Fibroblast of lung (primary cell): ENCODE measurements around the gene SKIC8. TPM values are rescaled to one million over a fixed set of nuclear protein-coding genes. Genes with fewer than 3 reads are reported as not detected.
A peak's percentile ranks its signal among the peaks of the same experiment; 100 is the strongest.

Experiments
- DNase-seq, 2 donors: peaks; one replicate each; pipeline versions ENCODE4 v3.0.0 to v3.0.0-alpha.2; 2010; ENCODE audit warnings: low read depth in 2 of 2
- H2AFZ ChIP-seq: 2 replicates; pipeline ENCODE4 v1.5.1; 2012; ENCODE audit warnings: low read length, control low read depth, inconsistent platforms
- H3K27ac ChIP-seq: 2 replicates; pipeline ENCODE4 v1.5.1; 2011; ENCODE audit warnings: low read length, control low read depth; ENCODE audit not compliant: insufficient read depth
- H3K27me3 ChIP-seq: 2 replicates; pipeline ENCODE4 v1.5.1; 2011; ENCODE audit warnings: mild to moderate bottlenecking, low read length; ENCODE audit not compliant: control insufficient read depth, insufficient read depth
- H3K36me3 ChIP-seq: 2 replicates; pipeline ENCODE4 v1.5.1; 2011; ENCODE audit warnings: low read length; ENCODE audit not compliant: control insufficient read depth, insufficient read depth
- H3K4me1 ChIP-seq: 2 replicates; pipeline ENCODE4 v1.5.1; 2011; ENCODE audit warnings: low read length; ENCODE audit not compliant: control insufficient read depth, insufficient read depth; ENCODE audit errors: extremely low read depth
- H3K4me2 ChIP-seq: 2 replicates; pipeline ENCODE4 v1.5.1; 2011; ENCODE audit warnings: low read length, control low read depth; ENCODE audit not compliant: insufficient read depth; ENCODE audit errors: extremely low read depth
- H3K4me3 ChIP-seq, 4 experiments: fragments of 200-600 bp in 1 of 4; sonication (generic) in 1 of 4; replicated peaks in 1 of 4; 2 replicates each; pipeline ENCODE4 v1.5.1; 2011 to 2016; ENCODE audit warnings: low read length in 4 of 4, low read depth in 3 of 4, mild to moderate bottlenecking in 3 of 4, control low read depth in 2 of 4, inconsistent platforms in 1 of 4, mixed read lengths in 1 of 4; ENCODE audit not compliant: insufficient read depth in 1 of 4; ENCODE audit errors: control extremely low read depth in 1 of 4
- H3K79me2 ChIP-seq: 2 replicates; pipeline ENCODE4 v1.5.1; 2012; ENCODE audit warnings: mild to moderate bottlenecking, low read length, inconsistent platforms; ENCODE audit not compliant: control insufficient read depth, insufficient read depth
- H3K9ac ChIP-seq: 2 replicates; pipeline ENCODE4 v1.5.1; 2011; ENCODE audit warnings: mild to moderate bottlenecking, low read length, control low read depth; ENCODE audit not compliant: insufficient read depth
- H3K9me3 ChIP-seq: 2 replicates; pipeline ENCODE4 v1.5.1; 2012; ENCODE audit warnings: low read depth, low read length; ENCODE audit not compliant: control insufficient read depth, insufficient read depth
- H4K20me1 ChIP-seq: 2 replicates; pipeline ENCODE4 v1.5.1; 2011; ENCODE audit warnings: low read length; ENCODE audit not compliant: control insufficient read depth, insufficient read depth; ENCODE audit errors: extremely low read depth
- CTCF ChIP-seq, 2 donors: IDR thresholded peaks in 1 of 2; conservative IDR thresholded peaks in 1 of 2; 1 replicate in 1 of 2; 2 replicates in 1 of 2; pipeline ENCODE4 v1.5.1; 2011 to 2012; ENCODE audit warnings: low read length in 2 of 2, control low read depth in 1 of 2, inconsistent platforms in 1 of 2, low read depth in 1 of 2, mild to moderate bottlenecking in 1 of 2
- EZH2 ChIP-seq: IDR thresholded peaks from 2 replicates; pipeline ENCODE4 v1.5.1; 2012; ENCODE audit warnings: low read length, control low read depth, mild to moderate bottlenecking; ENCODE audit errors: missing control alignments
- polyA plus RNA-seq, 2 donors: library from polyadenylated mRNA; depleted of rRNA in 1 of 2; stranded (reverse) in 1 of 2; unstranded in 1 of 2; fragments of >200 nt; gene quantifications; 2 replicates each; pipeline ENCODE4 v1.2.1, GENCODE V29; 2011 to 2012; ENCODE audit warnings: missing spikeins in 1 of 2
- total RNA-seq: library from RNA; depleted of rRNA; stranded (reverse); fragments of >200 nt; gene quantifications from 2 replicates; pipeline ENCODE4 v1.2.1, GENCODE V29; 2014

The SKIC8 gene
- total and polyA plus RNA-seq, 2 donors (not counting 1 experiment from before 2014, with no cell fraction given) = 47.1 to 82.2 TPM

- peaks cover 10% of the 10 kb centered on the region for H3K36me3 ChIP-seq
- no peak overlapping the region for H3K4me3 ChIP-seq
- no peak overlapping the region for H3K9ac ChIP-seq
- DNase-seq = no peak
- no peak overlapping the region for H2AFZ ChIP-seq
- no peaks in the 10 kb centered on the region for H3K9me3 ChIP-seq
- no peaks in the 10 kb centered on the region for H3K27me3 ChIP-seq
- no peaks in the 10 kb centered on the region for H3K79me2 ChIP-seq
- no peak overlapping the region for H3K27ac ChIP-seq
- no peak overlapping the region for H3K4me2 ChIP-seq
- TF ChIP-seq EZH2 (no peak), CTCF (conservative IDR thresholded peaks at IDR 0.05 in 1 of 2, IDR thresholded peaks at IDR 0.05 in 1 of 2; ENCODE audit: low read depth in 1 of 2, low read length in 2 of 2) (no peak)
- no peaks in the 10 kb centered on the region for H3K4me1 ChIP-seq
- H4K20me1 ChIP-seq = no peaks in the 10 kb centered on the region
Measured at GRCh38 chr15:78290222-78290621, 9.2 kb downstream of the SKIC8 start.

- H4K20me1 ChIP-seq = no peaks in the 10 kb centered on the region
- no peaks in the 10 kb centered on the region for H3K9me3 ChIP-seq
- H3K36me3 ChIP-seq = peaks cover 18% of the 10 kb centered on the region
- no peak overlapping the region for H3K27ac ChIP-seq
- H2AFZ ChIP-seq = no peak overlapping the region
- H3K4me3 ChIP-seq = no peak overlapping the region
- no peak overlapping the region for H3K9ac ChIP-seq
- no peaks in the 10 kb centered on the region for H3K4me1 ChIP-seq
- no peak overlapping the region for H3K4me2 ChIP-seq
- DNase-seq = no peak
- no peaks in the 10 kb centered on the region for H3K27me3 ChIP-seq
- no peak for TF ChIP-seq EZH2
- peak in 1 of 2 donors; percentile 9 for TF ChIP-seq CTCF (conservative IDR thresholded peaks at IDR 0.05 in 1 of 2, IDR thresholded peaks at IDR 0.05 in 1 of 2; ENCODE audit: low read depth in 1 of 2, low read length in 2 of 2)
- H3K79me2 ChIP-seq = no peaks in the 10 kb centered on the region
Measured at GRCh38 chr15:78284758-78285157, 14.7 kb downstream of the SKIC8 start.

- Histone ChIP-seq H3K79me2 (no peaks in the 10 kb centered on the region), H3K36me3 (peaks cover 13% of the 10 kb centered on the region), H3K27ac (no peak overlapping the region), H2AFZ (no peak overlapping the region), H3K9me3 (no peaks in the 10 kb centered on the region), H3K4me1 (no peaks in the 10 kb centered on the region), H3K9ac (no peak overlapping the region), H3K27me3 (no peaks in the 10 kb centered on the region), H3K4me2 (no peak overlapping the region), H3K4me3 (no peak overlapping the region), H4K20me1 (no peaks in the 10 kb centered on the region)
- peak in 1 of 2 donors; percentile 34 for DNase-seq
- TF ChIP-seq CTCF (conservative IDR thresholded peaks at IDR 0.05 in 1 of 2, IDR thresholded peaks at IDR 0.05 in 1 of 2; ENCODE audit: low read depth in 1 of 2, low read length in 2 of 2) (no peak), EZH2 (no peak)
Measured at GRCh38 chr15:78282324-78282723, 17.1 kb downstream of the SKIC8 start.
